GM19467 (cell line): ENCODE results near the gene QRFPR.
"Not testable (repeated sequence)": the region's sequence is repeated elsewhere in the genome, so short reads cannot be mapped to it uniquely, and the experiment has no call there.

Experiments
- ATAC-seq: cut with Tn5 transposase; IDR thresholded peaks from one replicate; pipeline ENCODE4 v1.9.1; 2021; ENCODE audit warnings: mild to moderate bottlenecking, moderate library complexity; ENCODE audit not compliant: unreplicated experiment

Gene QRFPR

GRCh38 chr4:121380776-121381462, at the start of gene QRFPR:
Gene QRFPR (minus strand): TSS chr4:121381018. CDS start chr4:121380647, 371 bp downstream.
- ATAC-seq, result no peak

- ATAC-seq, result no peak
These were observed 47.9 kb upstream of the QRFPR start for GRCh38 chr4:121428721-121429120.

GRCh38 chr4:121421594-121421993, 40.8 kb upstream of the QRFPR start:
- no peak for ATAC-seq

GRCh38 chr4:121411151-121411744, 30.4 kb upstream of the QRFPR start:
- no peak for ATAC-seq

- not testable (repeated sequence) for ATAC-seq
These were observed 27.7 kb upstream of the QRFPR start for GRCh38 chr4:121408567-121408966.

GRCh38 chr4:121400632-121401031, 19.8 kb upstream of the QRFPR start:
- no peak for ATAC-seq

- ATAC-seq, result no peak
These were observed 17.3 kb upstream of the QRFPR start for GRCh38 chr4:121397941-121398601.

GRCh38 chr4:121397434-121397833, 16.6 kb upstream of the QRFPR start:
- no peak for ATAC-seq

- ATAC-seq, result no peak
These were observed 11.7 kb upstream of the QRFPR start for GRCh38 chr4:121392426-121393086.

GRCh38 chr4:121390335-121390734, 9.5 kb upstream of the QRFPR start:
- ATAC-seq, result no peak

- ATAC-seq, result no peak
These were observed 1.5 kb downstream of the QRFPR start for GRCh38 chr4:121379276-121379675.

GRCh38 chr4:121377076-121377475, 3.7 kb downstream of the QRFPR start:
- no peak for ATAC-seq

- no peak for ATAC-seq
These were observed 4.3 kb downstream of the QRFPR start for GRCh38 chr4:121376556-121376955.

GRCh38 chr4:121376097-121376496, 4.7 kb downstream of the QRFPR start:
- ATAC-seq, result no peak

- ATAC-seq, result no peak
These were observed 5.6 kb downstream of the QRFPR start for GRCh38 chr4:121375262-121375661.

- ATAC-seq, result no peak
These were observed 7.0 kb downstream of the QRFPR start for GRCh38 chr4:121373841-121374240.

- ATAC-seq, result no peak
These were observed 10.0 kb downstream of the QRFPR start for GRCh38 chr4:121370729-121371325.

- ATAC-seq, result no peak
These were observed 20.3 kb downstream of the QRFPR start for GRCh38 chr4:121360495-121360894.

GRCh38 chr4:121358473-121358872, 22.3 kb downstream of the QRFPR start:
- ATAC-seq, result no peak

- ATAC-seq, result no peak
These were observed 27.6 kb downstream of the QRFPR start for GRCh38 chr4:121353213-121353612.

GRCh38 chr4:121344098-121344497, 36.7 kb downstream of the QRFPR start:
- no peak for ATAC-seq
